Stimulated activated CD8-positive, alpha-beta memory T cell treated with anti-CD3 and anti-CD28 coated beads, Interleukin-4, amount 100 ng/mL, for 48 hours (primary cell): ENCODE measurements around the gene CCT7.
"Not testable (repeated sequence)": the region's sequence is repeated elsewhere in the genome, so short reads cannot be mapped to it uniquely, and the experiment has no call there.

ENCODE experiments used
- DNase-seq: peaks from one replicate; pipeline ENCODE4 v3.0.0-alpha.2; 2020

CCT7 gene

DNA sequence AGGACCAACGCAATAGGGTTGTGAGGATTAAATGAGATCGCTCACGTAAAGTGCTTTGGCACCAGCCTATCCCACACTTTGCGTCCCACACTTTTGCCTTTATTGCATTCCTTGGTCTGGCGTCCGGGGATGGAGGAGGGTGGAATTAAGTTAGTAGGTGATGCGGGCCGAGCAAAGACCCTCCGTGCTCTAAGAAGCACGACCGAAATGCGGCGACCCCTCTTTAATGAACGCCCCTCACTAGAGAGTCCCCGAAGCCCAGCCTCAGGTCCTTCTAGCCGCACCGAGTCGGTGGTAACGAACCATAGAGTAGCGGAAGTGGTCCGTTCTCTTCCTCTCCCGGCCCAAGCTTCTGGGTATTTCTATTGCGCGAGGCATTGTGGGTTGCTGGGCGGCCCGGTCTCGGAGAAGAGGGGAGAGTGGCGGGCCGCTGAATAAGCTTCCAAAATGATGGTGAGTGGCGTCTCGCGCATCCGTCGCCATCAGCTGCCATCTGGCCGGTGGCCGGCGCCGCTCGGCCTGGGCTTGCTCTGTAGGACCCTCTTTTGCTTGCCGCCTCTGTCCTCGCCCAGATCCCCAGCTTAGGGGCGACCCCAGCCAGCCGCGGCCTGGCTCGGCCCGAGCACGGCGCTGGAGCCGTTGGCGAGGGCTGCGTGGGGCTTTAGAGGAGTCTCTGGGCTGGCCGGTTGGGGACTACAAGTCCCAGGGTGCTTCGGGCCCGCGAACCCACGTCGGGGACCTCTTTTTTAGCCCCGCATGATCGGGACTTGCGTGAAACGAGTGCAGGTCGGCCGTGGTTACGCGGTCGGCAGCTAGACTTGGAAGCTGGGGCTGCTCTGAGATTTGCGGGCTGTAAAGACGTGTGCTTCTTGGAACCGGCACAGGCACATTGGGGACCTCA lies at the start of gene CCT7:
Gene CCT7, plus strand, starts transcription at position 377 of the 901 bp plus-strand sequence. Its CDS starts 71 bp downstream, at position 448.
- peak; percentile 88 for DNase-seq

DNA sequence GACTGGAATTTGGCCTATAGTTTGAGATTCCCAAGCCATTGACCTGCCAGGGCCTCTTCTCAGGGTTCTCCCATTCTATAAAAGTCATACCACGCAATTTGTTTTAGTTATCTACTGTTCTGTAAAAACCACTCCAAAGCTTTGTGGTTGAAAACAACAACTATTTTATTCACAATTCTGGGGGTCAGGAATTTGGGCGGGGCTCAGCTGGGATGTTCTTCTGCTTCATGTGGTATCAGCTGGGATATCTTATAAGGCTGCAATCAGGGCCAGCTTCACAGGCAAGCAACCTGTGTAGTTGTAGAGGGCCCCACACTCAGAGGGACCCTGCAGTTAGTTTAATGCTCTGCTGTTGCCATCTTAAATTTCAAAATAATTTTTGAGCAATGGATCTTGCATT lies 48.1 kb upstream of the CCT7 start:
- DNase-seq: no peak

DNA sequence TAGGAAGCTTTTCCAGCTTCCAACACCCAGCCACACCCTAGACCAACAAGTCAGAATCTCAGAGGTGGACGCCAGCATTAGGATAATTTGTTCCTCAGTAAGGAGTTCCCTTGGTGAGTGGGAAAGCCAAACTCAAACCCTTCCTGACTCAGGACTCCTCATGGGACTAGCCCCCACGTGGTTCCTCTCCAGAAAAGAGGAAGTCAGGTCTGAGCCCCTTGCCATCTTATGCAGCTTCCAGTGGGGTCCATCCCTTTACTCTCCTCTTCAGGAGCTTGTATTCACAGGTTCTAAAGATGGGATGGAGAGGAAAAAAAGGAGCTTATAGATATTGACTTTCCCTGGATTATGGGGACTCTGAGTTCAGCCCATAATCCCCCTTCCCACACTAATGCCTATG lies 46.6 kb upstream of the CCT7 start:
- no peak for DNase-seq

DNA sequence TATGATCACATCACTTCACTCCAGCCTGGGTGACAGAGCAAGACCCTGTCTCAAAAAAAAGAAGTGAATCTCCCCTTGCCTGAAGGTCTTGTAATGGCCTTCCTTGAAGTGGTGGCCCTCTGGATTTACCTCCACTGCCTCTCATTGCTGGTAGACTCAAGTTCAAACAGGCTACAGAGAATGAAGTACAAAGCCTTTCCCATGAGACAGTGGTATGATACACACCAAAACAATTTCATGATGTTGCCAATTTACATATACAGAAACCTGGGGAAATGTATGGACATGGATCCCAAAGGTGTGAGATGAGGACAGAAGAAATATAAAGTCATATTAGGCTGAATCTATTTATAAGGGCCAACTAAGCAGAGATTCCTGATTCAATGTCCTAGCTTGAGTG lies 36.5 kb upstream of the CCT7 start:
- DNase-seq: no peak

DNA sequence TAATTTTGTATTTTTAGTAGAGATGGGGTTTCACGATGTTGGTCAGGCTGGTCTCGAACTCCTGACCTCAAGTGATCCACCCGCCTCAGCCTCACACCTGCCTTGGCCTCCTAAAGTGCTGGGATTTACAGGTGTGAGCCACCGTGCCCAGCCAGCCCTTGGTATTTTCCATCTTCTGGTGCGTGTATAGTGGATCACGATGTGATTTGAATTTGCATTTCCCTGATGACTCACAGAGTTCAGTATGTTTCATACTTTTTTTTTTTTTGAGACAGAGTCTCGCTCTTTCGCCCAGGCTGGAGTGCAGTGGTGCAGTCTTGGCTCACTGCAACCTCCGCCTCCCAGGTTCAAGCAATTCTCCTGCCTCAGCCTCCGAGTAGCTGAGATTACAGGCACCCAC lies 33.8 kb upstream of the CCT7 start:
- not testable (repeated sequence) for DNase-seq

DNA sequence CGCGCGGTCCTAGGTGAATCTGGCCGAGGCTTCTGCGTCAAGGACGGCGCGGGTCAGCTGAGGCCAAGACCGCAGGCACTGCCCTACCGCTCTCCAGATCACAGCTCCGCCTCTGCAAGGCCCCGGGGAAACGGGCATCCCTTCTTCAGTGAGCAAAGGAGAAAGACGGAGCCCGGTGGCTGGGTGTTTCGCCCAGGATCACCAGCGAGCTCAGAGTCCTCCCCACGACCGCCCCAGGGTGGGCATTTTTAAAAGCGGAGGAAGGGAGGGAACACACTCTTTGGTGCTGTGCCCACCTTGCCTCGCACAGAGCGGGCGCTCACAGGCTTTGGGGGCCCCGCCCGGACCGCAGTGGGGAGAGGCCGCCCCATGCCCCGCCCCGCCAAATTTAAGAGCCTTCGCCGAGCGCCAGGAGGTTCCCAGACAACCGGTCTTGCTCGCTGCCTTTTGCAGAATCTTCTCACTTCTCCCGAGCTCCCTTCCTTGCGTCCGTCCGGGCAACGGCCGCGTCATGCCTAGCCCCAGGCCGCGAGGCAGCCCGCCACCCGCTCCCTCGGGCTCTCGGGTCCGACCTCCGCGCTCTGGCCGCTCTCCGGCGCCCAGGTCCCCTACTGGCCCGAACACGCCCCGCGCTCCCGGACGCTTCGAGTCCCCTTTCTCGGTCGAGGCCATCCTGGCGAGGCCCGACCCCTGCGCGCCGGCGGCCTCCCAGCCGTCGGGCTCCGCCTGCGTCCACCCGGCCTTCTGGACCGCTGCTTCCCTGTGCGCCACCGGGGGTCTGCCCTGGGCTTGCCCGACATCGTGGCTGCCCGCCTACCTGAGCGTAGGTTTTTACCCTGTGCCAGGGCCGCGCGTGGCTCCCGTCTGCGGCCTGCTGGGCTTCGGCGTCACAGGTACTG lies 31.7 kb upstream of the CCT7 start, which contains the start of gene NOTO:
Gene NOTO, plus strand, starts transcription at position 419 of the 899 bp plus-strand sequence. Its CDS starts 93 bp downstream, at position 512.
- DNase-seq: peak; percentile 33

DNA sequence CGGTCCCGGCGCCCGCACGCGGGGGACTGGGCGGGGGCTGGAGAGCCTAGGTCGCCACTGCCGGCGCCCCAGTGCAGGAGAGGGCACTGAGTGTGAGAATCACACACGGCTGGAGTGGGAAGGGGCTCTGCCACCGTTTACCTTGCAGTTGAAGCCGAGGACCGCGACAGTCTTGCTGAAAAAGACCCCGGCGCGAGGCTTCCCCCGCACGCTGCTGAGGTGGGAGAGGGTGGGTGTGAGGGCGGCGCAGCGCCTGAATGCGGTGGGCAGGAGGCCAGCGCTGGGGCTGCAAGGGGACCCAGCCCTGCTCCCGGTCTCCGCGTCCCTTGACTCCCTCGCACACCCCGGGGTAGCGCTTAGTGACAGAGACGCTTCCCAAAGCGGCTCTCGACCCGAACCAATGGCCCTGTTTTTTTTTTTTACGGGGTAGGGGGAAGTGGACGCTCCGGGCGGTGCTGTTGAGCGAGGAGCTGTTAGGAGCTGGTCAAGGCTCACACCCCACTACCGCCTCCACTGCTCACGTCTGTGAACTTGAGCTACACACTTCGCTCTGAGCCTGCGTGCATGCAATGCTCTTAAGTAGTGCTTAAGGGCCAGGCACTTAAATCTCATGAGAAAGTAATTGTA lies 30.9 kb upstream of the CCT7 start:
- DNase-seq: no peak

DNA sequence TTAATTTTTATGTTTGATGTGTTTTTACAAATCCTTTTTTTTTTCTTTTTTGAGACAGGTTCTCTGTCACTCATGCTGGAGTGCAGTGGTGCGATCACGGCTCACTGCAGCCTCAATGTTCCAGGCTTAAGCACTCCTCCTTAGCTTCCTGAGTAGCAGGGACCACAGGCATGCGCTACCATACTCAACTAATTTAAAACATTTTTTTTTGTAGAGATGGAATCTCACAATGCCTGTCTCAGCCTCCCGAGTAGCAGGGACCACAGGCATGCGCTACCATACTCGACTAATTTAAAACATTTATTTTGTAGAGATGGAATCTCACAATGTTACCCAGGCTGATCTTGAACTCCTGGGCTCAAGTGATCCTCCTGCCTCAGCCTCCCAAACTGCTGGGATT lies 28.5 kb upstream of the CCT7 start:
- no peak for DNase-seq

DNA sequence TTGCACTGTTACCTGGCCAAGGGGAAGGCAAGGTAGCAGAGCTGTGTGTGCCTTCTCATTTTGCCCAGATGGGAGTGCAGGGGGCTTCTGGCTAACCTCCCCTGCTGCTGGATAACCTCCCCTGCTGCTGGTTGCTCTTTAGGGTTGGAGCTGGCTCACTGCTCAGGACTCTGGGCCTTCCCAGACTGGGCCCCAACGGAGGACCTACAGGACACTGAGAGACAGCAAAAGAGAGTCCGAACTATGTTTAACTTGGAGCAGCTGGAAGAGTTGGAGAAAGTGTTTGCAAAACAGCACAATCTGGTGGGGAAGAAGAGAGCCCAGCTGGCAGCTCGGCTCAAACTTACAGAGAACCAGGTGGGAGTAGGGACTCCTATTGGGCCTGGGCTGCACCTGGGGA lies 25.9 kb upstream of the CCT7 start:
- DNase-seq: no peak

DNA sequence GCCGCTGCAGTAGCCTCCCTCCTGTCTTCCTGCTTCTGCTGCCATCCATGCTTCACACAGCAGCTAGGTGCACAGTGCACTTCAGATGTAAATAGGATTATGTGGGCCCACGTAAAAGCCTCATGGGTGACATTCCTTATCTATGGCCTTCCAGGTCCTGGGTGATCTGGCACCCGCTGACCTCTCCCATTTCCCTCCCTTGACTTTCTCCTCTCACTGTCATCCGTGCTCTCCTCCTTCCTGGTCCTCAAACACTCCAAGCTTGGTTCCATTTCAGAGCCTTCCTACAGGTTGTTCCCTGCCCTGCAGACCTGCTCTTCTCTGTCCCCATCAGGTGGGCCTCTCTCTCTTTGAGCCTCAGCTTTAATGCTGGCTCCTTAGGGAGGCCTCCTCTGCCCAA lies 24.1 kb upstream of the CCT7 start:
- no peak for DNase-seq

DNA sequence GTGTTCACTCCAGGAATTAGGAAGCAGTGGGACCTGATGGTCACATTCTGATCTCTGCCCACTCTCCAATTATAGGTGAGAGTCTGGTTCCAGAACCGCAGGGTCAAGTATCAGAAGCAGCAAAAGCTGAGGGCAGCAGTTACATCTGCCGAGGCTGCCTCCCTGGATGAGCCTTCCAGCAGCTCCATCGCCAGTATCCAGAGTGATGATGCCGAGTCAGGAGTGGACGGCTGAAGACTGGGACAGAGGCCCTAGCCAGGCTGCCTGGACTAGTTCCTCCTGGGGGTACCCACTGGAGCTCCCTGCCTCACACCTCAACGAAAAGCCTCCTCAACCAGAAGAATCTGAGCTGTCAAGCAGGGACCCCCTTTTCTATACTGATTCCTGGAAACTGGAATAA lies 23.4 kb upstream of the CCT7 start:
- no peak for DNase-seq

DNA sequence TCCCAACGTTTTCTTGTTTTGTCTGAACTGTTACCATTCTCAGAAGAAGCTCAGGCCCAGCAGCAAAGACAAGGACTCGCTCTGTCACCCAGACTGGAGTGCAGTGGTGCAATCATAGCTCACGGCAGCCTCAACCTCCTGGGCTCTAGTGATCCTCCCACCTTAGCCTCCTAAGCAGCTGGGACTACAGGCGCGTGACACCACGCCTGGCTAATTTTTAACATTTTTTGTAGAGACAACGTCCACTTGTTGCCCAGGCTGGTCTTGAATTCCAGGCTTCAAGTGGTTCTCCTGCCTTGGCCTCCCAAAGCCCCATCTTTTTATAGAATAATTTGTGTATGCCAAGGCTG lies 22.0 kb upstream of the CCT7 start:
- DNase-seq: no peak

DNA sequence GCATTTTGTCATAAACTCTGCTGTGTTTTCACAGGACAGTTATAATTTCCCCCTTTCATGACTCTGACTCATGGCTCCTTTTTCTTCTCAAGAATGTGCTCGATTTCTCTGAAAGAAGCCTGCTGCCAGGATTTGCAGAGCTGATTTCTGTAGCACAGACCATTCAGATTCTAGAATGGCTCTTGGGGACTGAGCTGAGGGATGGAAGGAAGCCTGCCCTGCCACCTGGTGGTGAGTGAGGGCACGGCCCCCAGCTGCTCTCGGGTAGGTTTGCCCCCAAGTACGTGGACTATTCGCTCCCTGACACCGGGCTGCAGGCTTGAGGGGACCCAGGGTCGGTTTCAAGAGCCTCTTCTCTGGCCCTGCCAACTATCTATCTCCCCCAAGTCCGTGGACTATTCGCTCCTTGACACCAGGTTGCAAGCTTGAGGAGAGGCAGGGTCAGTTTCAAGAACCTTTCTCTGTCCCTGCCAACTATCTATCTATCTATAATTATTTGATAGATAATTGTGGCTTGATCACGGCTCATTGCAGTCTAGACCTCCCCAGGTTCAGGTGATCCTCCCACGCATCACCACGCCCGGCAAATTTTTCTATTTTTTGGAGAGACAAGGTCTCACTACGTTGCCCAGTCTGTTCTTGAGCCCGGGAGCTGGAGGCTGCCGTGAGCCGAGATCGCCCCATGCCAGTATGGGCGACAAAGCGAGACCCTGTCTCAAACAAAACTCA lies 21.5 kb upstream of the CCT7 start:
- peak; percentile 85 for DNase-seq

DNA sequence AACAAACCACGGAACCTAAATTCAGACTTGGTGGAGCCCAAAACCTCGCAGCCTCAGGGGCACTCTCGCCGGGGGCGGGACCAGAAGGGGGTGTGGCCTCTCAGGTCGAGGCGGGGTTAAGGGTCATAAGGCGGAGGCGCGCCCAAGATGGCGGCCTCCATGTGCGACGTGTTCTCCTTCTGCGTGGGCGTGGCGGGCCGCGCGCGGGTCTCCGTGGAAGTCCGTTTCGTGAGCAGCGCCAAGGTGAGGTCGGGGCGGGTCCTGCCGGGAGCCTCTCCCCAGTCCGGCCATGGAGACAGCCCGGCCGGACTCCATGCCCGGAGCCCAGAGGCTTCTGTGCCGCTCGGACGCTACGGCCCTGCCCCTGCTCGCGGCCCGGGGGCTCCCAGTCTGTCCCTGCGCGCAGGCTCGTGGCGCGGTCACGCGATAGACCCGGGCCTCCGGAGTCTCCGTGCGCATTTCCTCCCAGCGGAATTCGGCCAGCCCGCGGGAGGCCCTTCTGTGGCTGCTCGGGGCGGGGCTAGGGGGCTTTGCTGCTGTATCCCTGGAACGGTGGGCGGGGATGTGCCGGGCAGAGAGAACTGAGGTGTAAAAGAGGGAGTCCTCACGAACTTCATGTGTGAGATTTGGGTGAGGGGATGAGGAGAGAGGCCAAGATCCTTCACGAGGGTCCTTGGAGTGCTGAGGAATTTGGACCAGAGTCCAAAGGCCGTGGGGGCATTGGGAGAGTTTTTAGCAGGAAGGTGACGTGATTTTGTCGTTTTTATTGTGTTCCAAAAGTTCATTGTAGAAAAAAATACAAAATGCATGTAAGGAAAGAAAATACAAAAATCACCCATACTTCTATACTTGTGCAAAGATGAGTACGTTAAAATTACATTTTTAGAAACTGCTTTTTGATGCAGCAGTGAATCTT lies 19.7 kb upstream of the CCT7 start, which contains the start of gene SMYD5:
Gene SMYD5, plus strand, starts transcription at position 126 of the 916 bp plus-strand sequence. Its CDS starts 22 bp downstream, at position 148.
- DNase-seq: peak; percentile 97

DNA sequence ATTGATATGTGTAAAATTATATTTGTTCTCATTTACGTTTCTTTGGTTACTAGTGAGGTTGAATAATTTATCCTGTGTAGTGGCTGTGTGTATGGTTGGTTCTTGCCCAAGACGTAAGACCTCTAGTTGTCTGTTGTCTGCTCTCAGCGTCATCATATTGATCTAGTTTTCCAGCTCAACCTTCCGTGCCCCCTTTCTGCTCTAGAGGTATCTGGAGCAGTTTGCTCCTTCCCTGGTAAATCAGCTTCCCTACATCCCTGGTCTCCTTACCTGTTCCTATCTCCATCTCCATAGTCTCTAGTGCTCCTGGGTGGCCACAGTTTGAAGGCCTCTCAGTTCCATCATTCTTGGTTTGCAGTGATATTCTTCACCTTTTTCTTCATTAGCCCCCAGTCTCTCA lies 18.9 kb upstream of the CCT7 start:
- DNase-seq: no peak

DNA sequence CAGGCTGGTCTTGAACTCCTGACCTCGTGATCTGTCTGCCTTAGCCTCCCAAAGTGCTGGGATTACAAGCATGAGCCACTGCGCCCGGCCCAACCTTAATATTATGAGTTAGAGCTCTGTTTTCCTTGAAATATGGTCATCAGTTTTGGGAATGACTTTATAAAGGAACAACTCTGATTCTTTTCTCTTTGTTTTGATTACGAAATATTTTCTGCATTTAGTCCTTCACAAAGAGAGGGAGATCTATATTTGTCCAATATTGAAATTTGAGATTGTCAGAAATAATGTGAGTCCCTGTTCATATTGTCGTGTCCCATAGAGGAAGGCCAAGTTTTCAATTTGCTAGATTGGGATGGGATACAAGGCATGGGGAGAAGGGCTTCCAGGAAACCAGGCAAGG lies 16.9 kb upstream of the CCT7 start:
- no peak for DNase-seq

DNA sequence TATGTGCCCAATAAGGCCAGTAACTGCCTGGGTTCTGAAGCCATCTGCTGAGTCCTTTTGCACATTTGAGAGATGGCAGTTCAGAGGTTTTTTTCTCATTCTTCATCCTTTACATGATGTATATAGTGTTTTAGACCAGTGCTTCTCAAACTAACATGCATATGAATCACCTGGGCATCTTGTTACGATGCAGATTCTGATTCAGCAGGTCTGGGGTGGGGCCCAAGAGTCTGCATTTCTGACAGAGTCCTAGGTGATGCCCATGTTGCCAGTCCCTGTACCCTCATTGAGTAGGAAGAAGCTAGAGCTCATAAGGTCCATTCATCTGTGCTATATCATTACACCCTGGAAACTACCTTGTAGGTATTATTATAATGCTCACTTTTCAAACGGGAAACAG lies 16.3 kb upstream of the CCT7 start:
- no peak for DNase-seq

DNA sequence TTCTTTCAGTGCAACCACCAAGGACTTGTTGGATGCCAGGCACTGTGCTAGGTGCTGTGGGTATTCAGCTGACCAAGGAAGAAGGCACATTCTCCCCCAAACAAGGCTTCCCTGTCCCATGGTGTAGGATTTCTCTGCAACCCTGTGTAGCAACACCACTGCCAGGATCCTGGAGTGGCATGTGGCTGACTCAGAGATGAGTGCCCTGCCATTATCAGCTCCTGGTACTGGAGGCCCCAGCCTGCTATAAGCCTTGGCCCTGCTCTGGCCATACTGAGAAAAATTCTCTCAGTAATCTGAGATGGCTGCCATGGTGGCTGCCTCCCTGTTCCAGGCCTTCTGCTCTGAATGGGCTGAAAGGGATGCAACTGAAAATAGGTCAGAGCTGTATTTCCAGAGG lies 15.8 kb upstream of the CCT7 start:
- no peak for DNase-seq

DNA sequence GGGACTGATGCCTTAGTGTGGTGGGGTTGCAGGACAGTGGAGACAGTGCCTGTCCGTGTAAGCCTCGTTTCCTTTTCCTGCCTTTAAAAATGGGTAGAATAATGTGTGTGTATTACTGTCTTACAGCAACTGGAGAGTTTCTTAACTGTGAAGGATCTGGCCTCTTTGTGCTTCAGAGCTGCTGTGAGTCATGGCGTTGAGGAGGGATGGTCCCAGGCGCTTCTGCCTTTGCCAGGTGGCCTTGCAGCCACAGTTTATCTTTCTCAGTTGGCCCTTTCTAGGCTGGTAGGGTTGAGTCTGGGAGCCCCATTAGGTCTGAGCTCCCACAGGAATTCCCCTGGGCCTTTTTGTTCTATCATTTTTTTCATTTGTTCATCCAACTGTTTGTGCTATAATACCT lies 10.3 kb upstream of the CCT7 start:
- DNase-seq: no peak

DNA sequence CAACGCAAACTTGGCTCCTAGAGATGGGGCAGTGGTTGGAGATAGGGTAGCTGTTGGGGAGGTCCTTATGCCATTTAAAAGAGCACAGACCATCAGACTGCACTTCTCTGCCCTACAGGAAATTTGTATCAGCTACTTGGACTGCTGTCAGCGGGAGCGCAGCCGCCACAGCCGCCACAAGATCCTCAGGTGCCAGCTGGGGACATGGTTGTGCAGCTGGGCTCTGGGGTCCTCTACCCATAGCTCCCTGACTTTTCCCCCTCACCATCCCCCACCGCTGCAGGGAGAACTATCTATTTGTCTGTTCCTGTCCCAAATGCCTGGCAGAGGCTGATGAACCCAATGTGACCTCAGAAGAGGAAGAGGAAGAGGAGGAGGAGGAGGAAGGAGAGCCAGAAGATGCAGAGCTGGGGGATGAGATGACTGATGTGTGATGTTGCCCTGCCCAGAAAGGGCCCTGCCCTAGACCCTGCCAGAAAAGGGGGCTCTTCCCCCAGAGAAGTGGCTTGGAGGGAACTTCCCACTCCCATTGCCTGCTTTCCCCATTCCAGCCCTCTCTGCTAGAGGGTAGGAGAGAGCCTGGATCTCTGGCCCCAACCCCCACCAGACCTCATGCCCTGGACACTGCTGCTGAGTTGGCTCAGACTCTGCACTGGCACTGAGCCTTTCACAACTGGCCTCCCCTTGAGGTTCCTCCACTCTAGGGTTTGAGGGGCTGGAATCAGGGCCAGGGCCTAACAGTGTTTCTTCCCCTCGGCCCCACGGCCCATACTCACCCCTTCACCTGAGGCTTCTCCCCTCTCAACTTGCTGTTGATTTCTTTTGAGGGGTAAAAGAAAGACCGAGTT lies 8.4 kb upstream of the CCT7 start:
- no peak for DNase-seq
